Stimulated activated naive CD4-positive, alpha-beta T cell (primary cell): ENCODE measurements around the gene YJU2.
"Not testable (repeated sequence)": the region's sequence is repeated elsewhere in the genome, so short reads cannot be mapped to it uniquely, and the experiment has no call there.

Experiments
- DNase-seq, 6 experiments: peaks; one replicate each; lab custom pipeline; 2025; lab: John Stamatoyannopoulos, UW

Gene YJU2

DNA sequence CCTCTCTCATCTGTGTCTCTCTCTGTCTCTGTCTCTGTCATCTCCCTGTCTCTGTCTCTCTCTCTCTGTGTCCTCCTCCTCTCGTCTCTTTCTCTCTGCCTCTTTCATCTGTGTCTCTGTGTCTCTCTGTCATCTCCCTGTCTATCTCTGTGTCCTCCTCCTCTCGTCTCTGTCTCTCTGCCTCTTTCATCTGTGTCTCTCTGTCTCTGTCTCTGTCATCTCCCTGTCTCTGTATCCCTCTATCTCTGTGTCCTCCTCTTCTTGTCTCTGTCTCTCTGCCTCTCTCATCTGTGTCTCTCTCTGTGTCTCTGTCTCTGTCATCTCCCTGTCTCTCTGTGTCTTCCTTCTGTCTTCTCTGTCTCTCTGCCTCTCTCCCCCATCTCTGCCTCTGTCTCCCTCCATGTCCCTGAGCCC, 18.1 kb upstream of the YJU2 start:
- no peak for DNase-seq

GRCh38 chr19:4229179-4229931, 17.5 kb upstream of the YJU2 start, which contains the start of gene EBI3:
Gene EBI3 (plus strand): TSS chr19:4229523. CDS start chr19:4229551, 28 bp downstream.
- DNase-seq = no peak

GRCh38 chr19:4230237-4230636, 16.6 kb upstream of the YJU2 start:
- not testable (repeated sequence) for DNase-seq

DNA sequence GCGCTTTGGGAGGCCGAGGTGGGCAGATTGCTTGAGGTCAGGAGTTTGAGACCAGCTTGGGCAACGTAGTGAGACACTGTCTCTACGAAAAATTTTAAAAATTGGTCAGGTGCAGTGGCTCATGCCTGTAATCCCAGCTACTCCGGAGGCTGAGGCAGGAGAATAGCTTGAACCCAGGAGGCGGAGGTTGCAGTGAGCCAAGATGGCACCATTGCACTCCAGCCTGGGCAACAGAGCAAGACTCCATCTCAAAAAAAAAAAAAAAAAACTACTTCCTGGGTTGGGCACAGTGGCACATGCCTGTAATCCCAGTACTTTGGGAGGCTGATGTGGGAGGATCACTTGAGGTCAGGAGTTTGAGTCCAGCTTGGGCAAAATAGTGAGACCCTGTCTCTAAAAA, 15.4 kb upstream of the YJU2 start:
- not testable (repeated sequence) for DNase-seq

- not testable (repeated sequence) for DNase-seq
These were observed 14.7 kb upstream of the YJU2 start for GRCh38 chr19:4232139-4232538.

GRCh38 chr19:4232614-4233281, 14.1 kb upstream of the YJU2 start:
- DNase-seq = no peak

- peak; percentile 20 to 62 (median 46) for DNase-seq
These were observed 13.5 kb upstream of the YJU2 start for GRCh38 chr19:4233282-4233853.

DNA sequence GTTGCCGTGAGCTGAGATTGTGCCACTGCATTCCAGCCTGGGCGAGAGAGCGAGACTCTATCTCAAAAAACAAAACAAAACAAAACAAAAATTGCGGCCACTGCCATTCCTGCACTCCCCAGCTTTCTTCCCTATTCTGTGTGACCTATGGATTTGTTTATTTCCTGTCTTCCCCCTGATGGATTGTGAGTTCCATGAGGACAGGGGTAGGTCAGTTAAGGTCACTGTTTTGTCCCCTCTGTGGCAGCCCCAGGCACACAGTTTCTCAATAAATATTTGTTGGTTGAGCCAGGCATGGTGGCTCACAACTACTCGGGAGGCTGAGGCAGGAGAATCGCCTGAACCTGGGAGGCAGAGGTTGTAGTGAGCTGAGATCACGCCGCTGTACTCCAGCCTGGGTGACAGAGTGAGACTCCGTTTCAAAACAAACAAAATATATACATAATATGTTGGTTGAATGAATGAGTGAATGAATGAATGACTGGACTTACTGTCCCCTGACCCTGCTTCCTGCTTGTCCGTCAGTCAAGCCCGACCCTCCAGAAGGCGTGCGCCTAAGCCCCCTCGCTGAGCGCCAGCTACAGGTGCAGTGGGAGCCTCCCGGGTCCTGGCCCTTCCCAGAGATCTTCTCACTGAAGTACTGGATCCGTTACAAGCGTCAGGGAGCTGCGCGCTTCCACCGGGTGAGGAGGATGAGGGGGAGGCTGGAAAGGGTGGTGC, 12.6 kb upstream of the YJU2 start:
- DNase-seq = no peak

- no peak for DNase-seq
These were observed 12.0 kb upstream of the YJU2 start for GRCh38 chr19:4234862-4235201.

DNA sequence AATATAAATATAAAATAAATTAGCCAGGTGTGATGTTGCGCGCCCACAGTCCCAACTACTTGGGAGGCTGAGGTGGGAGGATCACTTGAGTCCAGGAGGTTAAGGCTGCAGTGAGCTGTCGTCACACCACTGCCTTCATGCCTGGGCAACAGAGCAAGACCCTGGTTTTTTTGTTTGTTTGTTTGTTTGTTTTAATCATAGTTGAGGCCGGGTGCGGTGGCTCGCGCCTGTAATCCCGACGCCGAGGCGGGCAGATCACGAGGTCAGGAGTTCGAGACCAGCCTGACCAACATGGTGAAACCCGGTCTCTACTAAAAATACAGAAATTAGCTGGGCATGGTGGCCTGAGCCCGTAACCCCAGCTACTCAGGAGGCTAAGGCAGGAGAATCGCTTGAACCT, 9.4 kb upstream of the YJU2 start:
- not testable (repeated sequence) for DNase-seq

GRCh38 chr19:4238831-4239230, 8.0 kb upstream of the YJU2 start:
- no peak for DNase-seq

- DNase-seq = no peak
These were observed 5.0 kb upstream of the YJU2 start for GRCh38 chr19:4241824-4242430.

DNA sequence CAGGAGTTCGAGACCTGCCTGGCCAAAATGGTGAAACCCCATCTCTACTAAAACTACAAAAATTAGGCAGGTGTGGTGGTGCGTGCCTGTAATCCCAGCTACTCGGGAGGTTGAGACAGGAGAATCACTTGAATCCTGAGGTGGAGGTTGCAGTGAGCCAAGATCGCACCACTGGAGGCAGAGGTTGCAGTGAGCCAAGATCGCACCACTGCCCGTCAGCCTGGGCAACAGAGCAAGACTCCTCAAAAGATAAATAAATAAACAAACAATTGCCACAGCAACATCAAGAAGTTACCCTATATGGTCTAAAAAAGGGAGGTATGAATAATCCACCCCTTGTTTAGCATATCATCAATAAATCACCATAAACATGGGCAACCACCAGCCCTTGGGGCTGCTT, 942 bp upstream of the YJU2 start:
- DNase-seq = not testable (repeated sequence)

DNA sequence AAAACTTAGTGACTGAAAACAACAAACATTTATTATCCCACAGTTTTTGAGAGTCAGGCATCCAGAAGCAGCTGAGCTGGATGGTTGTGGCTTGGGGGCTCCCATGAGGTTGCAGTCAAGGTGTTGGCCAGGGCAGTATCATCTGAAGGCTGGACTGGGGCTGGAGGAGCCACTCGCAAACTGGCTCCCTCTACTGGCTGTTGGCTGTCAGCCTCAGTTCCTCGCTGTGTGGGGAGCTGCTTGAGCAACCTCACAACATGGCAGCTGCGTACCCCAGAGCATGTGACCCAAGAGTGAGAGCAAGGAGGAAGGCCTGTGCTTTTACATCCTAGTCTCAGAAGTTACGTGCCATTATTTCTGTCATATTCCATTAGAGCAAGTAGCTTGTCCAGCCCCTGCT, 9.7 kb downstream of the YJU2 start:
- no peak for DNase-seq

GRCh38 chr19:4257025-4257424, 10.1 kb downstream of the YJU2 start:
- no peak for DNase-seq

- DNase-seq = no peak
These were observed 11.3 kb downstream of the YJU2 start for GRCh38 chr19:4258181-4258580.

DNA sequence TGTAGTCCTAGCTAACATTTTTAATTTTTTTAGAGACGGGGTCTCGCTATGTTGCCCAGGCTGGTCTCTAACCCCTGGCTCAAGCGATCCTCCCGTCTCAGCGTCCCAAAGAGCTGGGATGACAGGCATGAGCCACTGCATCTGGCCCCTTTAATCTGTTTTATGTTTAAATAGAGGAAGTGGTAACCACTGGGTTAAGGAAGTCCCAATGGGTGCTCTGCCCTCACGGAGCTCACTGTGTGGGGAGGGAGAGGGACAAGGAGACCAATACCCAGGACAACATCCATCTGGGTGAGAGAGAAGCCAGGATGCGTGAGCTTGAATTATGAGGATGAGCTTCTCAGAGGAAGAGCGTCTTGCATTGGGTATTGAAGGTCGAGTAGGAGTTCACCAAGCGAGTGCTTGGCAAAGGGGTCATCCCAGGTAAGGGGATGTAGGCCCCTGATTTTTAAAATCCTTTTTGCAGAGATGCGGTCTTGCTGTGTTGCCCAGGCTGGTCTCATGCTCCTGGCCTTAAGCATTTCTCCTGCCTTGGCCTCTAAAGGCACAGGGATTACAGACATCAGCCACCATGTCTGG, 13.8 kb downstream of the YJU2 start:
- DNase-seq = no peak

- DNase-seq = peak in 3 of 6 experiments; percentile 12 to 34 (median 14)
These were observed 17.9 kb downstream of the YJU2 start for GRCh38 chr19:4264812-4265211.

GRCh38 chr19:4266253-4267000, 19.5 kb downstream of the YJU2 start:
- DNase-seq = no peak

GRCh38 chr19:4267101-4267900, 20.4 kb downstream of the YJU2 start:
- peak; percentile 28 to 63 (median 51) for DNase-seq
